HG02943 (cell line): ENCODE results near the gene PRXL2C.
"Not testable (repeated sequence)": the region's sequence is repeated elsewhere in the genome, so short reads cannot be mapped to it uniquely, and the experiment has no call there.

Experiments used
- ATAC-seq: cut with Tn5 transposase; IDR thresholded peaks from one replicate; pipeline ENCODE4 v1.9.1; 2021; ENCODE audit warnings: mild to moderate bottlenecking, low read depth, moderate library complexity; ENCODE audit not compliant: unreplicated experiment

PRXL2C gene

GRCh38 chr9:96651626-96652025 is 3.5 kb downstream of the PRXL2C start:
- ATAC-seq, result no peak

DNA sequence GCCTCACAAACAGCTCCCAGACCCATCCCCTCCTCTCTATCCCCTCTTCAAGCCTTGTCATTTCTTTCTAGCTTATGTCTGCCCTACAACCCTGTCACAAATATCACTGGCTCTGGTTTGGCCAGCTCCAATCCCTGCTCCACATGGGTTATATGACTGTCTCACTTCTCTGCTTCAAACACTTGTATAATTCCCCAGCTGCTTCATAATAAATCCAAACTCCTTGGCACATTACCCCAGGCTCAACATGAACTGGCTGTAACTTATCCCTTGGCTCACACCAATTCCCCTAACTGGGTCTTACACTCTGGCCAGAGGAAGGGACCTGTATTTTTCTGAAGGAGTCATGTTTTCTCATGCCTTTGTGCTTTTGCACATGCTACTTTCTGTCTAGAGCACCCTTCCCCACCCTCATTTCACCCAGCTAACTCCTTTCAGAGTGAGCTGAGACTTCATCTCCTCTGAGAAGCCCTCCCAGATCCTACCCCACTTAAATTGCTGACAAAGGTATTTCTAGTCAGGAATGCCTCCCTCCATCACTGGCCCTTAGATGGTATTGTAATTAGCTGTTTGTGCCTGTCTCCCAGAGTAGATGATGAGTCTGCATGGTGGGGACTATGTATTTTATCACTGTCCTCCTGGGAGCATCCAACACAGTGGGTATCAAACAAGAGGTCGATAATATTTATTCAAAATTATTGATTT is 5.3 kb downstream of the PRXL2C start:
- no peak for ATAC-seq

DNA sequence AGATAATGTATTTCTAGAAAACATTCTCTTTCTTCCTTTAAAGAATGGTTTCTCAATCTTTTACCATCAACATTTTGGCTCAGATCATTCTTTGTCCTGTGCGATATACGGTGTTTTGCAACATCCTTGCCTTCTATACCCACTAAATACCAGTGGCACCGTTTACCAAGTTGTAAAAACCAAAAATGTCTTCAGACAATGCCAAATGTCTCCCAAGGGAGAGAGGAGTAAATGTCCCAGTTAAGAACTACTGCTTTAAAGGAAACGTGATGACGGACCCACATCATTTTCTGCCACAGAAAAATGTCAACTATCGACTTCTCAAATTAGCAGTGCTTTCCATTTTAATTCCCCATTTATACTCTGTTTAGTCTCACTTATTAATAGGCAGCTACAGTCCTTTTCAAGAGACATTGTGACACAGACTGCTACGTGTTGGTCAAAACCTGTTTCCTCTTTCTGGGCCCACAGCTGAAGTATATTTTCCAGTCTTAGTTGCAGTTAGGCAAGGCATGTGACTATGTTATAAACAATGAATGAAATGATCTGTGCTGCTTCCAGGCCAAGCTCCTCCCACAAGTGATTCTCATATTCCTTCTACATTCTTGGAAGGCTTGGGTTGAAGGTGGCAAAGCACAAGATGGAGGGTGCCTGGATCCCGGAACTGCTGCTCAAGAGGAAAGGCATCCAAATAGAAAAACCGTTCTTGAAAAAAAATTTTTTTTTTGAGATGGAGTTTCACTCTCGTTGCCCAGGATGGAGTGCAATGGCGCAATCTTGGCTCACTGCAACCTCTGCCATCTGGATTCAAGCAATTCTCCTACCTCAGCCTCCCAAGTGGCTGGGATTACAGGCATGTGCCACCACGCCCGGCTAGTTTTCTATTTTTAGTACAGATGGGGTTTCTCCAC is 8.8 kb downstream of the PRXL2C start:
- no peak for ATAC-seq

- no peak for ATAC-seq
Measured at GRCh38 chr9:96644137-96644536, 11.0 kb downstream of the PRXL2C start.

GRCh38 chr9:96641514-96641913 is 13.6 kb downstream of the PRXL2C start:
- ATAC-seq, result no peak

DNA sequence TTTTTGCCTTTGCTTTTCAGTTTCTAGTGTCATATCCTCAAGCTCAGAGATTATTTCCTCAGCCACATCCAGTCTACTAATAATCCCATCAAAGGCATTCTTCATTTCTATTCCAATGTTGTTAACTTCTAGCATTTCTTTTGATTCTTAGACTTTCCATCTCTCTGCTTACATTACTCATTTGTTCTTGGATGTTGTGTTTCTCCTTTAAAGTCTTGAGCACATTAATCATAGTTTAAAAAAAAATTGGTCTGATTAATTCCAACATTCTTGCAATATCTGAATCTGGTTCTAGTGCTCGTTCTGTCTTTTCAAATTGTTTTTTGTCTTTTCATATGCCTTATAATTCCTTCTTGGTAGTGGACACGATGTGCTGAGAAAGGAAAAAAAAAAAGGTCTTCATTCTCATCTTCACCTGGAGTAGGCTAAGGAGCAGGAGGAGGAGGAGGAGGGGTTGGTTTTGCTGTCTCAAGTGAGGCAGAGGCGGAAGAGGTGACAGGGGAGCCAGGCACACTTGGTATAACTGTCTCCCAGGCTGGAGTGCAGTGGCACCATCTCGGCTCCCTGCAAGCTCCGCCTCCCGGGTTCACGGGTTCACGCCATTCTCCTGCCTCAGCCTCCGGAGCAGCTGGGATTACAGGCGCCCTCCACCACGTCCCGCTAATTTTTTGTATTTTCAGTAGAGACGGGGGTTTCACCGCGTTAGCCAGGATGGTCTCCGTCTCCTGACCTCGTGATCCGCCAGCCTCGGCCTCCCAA is 16.3 kb downstream of the PRXL2C start:
- ATAC-seq, result no peak

DNA sequence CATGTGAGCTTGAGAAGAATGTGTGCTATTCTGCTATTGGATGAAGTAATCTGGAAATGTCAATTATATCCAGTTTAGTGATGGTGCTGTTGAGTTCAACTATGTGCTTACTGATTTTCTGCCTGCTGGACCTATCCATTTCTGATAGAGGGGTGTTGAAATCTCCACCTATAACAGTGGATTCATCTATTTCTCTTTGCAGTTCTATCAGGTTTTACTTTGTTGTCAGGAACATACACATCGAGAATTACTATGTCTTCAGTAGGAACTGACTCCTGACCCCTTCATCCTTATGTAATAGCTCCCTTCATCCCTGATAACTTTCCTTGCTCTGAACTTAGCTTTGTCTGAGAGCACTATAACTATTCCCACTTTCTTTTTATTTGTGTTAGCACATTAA is 18.7 kb downstream of the PRXL2C start:
- ATAC-seq, result no peak

GRCh38 chr9:96633579-96633978 is 21.5 kb downstream of the PRXL2C start:
- not testable (repeated sequence) for ATAC-seq

DNA sequence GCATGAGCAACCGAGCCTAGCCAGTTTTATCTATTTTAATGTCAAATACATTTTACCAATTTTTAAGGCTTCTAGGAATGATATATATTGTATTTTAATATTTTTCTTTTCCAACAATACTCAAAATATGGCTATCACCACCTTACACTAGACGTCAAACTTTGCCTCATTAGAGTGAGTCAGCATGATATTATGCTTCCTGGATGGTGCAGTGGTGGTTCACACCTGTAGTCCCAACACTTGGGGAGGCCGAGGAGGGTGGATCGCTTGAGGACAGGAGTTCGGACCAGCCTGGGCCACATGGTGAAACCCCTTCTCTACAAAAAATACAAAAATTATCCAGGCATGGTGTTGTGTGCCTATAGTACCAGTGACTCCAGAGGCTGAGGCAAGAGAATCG is 28.2 kb downstream of the PRXL2C start:
- no peak for ATAC-seq

- no peak for ATAC-seq
Measured at GRCh38 chr9:96621618-96622017, 33.5 kb downstream of the PRXL2C start.

GRCh38 chr9:96620832-96621269 is 34.3 kb downstream of the PRXL2C start:
- ATAC-seq, result no peak

- ATAC-seq, result no peak
Measured at GRCh38 chr9:96620181-96620514, 35.0 kb downstream of the PRXL2C start.

DNA sequence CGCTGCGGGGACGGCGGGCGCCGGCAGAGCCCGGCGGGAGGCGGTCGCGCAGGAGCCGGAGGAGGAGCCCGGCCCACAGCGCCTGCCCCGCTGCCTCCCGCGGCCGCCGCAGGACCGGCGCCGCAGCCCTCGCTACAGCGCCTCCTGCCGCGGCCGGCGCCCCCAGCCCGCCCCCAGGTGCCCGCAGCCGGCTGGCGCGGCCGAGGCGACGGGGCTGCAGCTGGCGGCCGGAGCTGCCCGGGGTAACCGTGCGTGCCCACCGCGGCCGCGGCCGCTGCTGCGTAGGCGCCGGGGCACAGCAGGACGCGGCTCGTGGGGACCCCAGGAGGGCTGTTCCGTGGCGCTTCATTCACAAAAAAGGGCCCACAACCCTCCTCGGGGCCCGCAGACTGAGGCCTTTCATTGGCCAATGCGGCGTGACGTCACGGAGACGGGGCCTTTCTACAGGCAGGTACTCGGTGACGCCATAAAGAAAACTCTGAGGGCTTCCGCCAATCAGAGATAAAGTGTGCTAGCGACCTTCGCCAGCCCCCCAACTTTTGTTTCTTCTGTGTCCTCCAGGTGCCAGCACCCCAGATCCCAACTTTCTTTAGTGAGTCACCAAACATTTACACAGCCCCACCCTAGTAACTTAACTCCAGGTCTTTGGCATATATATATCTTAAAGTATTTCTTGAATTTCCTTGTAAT is 35.5 kb downstream of the PRXL2C start, which contains the start of gene CDC14B:
Gene CDC14B, minus strand, starts transcription at position 353 of the 690 bp plus-strand sequence. CDS start 465 bp downstream, outside the sequence.
- no peak for ATAC-seq

GRCh38 chr9:96619124-96619465 is 36.0 kb downstream of the PRXL2C start:
- no peak for ATAC-seq

- no peak for ATAC-seq
Measured at GRCh38 chr9:96618209-96619123, 36.7 kb downstream of the PRXL2C start.

GRCh38 chr9:96617439-96618185 is 37.5 kb downstream of the PRXL2C start:
- no peak for ATAC-seq

GRCh38 chr9:96616817-96617438 is 38.2 kb downstream of the PRXL2C start:
- no peak for ATAC-seq

DNA sequence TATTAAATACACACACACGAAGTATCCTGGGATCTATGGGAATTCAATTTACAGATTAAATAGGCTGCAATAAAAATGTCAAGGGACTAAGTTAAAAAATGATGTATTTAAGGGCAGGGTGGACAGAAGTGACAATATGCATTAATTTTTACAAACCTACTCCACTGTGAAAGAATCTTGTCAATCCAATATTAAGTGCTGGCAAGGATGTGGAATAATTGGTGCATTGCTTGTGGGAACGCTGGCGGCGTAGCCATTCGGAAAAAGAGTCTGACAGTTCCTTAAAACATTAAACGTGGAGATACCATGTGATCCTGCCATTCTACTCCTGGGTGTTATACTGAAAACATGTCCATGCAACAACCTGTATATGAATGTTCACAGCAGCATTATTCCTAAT is 39.7 kb downstream of the PRXL2C start:
- ATAC-seq, result no peak
